Stimulated activated CD8-positive, alpha-beta memory T cell treated with anti-CD3 and anti-CD28 coated beads, Interleukin-12 subunit alpha, Interleukin-12 subunit beta, amount 100 ng/mL, for 1 hour (primary cell): ENCODE measurements around the gene ELAVL3.
A peak's percentile ranks its signal among the peaks of the same experiment; 100 is the strongest.
"Not testable (repeated sequence)": the region's sequence is repeated elsewhere in the genome, so short reads cannot be mapped to it uniquely, and the experiment has no call there.

ENCODE experiments used
- DNase-seq: peaks from one replicate; pipeline ENCODE4 v3.0.0-alpha.2; 2020; ENCODE audit warnings: low read depth

The ELAVL3 gene

GRCh38 chr19:11458912-11459311 is 21.9 kb downstream of the ELAVL3 start:
- not testable (repeated sequence) for DNase-seq

GRCh38 chr19:11458236-11458900 is 22.5 kb downstream of the ELAVL3 start:
- no peak for DNase-seq

GRCh38 chr19:11457831-11458230 is 23.0 kb downstream of the ELAVL3 start:
- DNase-seq: no peak

GRCh38 chr19:11457115-11457514 is 23.7 kb downstream of the ELAVL3 start:
- DNase-seq: no peak

DNA sequence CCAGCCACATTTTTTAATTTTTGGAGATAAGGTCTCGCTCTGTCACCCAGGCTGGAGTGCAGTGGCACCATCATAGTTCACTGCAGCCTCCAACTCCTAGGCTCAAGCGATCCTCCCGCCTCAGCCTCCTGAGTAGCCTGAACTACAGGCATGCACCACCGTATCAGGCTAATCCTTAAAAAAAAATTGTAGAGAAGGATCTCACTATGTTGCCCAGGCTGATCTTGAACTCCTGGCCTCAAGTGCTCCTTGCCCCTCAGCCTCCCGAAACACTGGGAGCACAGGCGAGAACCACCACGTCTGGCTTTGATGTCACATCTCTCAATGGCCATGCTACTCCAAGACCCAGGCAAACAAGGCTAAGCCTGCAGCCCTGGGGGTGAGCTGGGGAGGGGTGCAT is 24.2 kb downstream of the ELAVL3 start:
- no peak for DNase-seq

DNA sequence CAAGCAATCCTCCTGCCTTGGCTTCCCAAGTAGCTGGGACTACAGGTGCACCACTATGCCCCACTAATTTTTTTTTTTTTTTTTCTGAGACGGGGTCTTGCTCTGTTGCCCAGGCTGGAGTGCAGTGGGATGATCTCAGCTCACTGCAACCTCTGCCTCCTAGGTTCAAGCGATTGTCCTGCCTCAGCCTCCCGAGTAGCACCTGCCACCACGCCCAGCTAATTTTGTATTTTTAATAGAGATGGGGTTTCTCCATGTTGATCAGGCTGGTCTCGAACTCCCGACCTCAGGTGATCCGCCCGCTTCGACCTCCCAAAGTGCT is 25.7 kb downstream of the ELAVL3 start:
- DNase-seq: not testable (repeated sequence)

DNA sequence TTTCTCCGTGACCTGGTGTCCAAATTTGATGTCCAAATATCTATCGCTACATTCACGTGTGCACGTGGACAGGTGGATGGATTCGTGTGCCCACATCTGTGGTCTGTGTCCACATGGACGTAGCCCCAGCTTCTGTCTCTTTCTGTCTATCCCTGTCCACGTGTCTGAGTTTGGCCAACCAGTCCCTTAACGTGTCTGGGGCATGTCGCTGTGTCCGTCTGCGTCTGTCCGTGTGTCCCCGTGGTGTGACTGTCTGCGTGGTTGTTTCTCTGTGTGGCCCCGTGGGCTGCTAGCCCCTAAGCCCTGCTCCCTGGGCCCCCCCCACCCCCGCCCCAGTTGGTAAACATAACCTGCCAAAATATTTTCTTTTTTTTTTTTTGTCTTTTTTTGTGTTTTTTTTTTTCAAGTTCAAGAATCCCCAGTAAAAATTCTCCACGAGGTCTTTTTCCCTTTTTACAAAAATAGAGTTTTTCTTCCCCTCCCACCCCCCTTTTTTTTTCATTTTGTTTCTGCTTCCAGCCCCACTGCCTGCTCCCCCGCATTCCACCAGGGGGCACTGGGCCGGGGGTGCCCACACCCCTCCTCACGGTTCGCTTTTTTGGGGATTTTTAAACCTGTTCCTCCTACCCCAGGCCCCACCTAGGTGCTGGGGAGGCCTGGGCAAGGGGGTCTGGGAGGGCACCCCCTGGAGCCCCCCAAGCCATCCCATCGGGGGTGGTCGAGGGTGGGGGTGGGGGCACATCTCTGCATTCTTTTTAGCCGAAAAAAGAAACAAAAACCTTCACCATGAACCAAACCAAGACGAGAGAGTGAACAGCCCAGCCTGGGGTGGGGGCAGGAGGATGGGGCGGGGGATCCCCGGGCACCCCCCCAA is 27.1 kb downstream of the ELAVL3 start:
- no peak for DNase-seq

DNA sequence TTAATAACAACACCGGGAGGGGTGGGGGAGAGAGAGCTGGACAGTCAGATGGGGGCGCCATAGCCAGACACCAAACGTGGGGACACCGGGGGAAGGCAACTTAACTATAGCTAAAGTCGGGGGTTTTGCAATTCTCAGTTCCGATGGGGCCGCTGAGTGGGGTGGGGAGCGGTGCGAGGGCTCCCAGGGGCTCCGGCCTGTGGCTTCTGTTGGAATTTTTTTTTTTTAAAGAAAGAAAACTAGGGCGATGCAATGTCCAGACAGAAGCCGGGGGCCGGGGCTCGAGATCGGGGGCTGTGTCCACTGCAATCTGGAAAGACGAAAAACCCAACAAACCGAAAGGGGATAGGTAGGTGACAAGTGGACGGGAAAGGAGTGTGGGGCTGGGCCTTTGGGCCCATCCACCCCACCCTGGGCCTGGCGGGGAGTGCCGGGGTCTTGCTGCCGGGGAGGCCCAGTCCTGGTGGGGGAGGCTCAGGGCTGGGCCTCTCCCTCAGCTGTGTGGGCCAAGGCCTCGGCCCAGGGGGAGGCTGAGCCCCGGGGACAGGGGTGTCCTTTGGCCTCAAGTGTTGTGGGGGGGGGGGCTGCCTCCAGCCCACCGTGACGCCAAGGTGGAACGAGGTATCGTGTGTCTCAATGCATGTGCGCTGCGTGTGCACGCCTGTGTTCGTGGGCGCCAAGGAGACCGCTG is 28.1 kb downstream of the ELAVL3 start:
- no peak for DNase-seq

GRCh38 chr19:11451871-11452619 is 28.8 kb downstream of the ELAVL3 start:
- DNase-seq: no peak

DNA sequence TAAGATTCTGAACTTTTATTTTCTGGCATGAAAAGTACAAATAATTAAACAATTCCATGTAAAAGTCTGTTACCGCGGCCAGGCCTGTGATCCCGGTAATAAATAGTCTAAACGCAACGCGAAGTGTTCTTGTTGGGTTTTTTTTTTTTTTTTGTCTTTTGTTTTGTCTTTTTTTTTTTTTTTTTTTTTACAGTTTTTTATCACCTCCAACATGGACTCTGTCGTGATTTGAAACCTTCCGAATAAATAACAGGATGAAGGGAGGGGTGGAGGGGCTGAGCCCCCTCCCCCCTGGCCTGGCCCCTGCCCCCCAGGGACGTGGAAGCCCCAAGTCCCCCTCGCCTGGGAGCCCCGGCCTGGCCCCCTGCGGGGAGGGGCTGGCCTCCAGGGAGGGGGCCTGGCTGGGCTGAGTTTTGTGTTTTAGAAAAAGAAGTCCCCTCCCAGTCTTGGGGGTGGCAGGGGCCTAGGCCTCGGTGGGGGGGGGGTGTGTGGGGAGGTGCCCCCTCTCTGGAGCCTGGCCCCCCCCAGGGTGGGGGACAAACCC is 29.4 kb downstream of the ELAVL3 start:
- DNase-seq: no peak

- DNase-seq: no peak
These were observed 30.1 kb downstream of the ELAVL3 start for GRCh38 chr19:11450570-11451326.

DNA sequence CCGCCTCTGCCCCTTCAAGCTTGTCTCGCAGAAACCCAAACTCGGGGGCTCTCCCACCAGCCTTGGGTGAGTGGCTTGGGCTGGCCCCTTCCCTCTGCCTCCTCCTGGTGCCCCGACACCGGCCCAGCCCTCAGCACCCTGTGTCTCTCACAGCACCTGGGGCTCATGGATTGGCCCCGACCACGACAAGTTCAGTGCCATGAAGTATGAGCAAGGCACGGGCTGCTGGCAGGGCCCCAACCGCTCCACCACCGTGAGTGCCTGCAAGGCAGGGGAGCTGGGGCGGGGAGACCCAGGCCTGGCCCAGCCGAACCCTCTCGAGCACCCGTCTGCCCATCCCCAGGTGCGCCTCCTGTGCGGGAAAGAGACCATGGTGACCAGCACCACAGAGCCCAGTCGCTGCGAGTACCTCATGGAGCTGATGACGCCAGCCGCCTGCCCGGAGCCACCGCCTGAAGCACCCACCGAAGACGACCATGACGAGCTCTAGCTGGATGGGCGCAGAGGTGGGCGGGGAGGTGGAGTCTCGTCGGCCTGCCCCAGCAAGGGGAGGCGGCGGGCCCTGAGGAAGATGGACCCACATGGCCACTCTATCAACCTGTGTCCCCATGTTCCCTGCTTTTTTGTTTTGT is 31.8 kb downstream of the ELAVL3 start:
- DNase-seq: no peak

DNA sequence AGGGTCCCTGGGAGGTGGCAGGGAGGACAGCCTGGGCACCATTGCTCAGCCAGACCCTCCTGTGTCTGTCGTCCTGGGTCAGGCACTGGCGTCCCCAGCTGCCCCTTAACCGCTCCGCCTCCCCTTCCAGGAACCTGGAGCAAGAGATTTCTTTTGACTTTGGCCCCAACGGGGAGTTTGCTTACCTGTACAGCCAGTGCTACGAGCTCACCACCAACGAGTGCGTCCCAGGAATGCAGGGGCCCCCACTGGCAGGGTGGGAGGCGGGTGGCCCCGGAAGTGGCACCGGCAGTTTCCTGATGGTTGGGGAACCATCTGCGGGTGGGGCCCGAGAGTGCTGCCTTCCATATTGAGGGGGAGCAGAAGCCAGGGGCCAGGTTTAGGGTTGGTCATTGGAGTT is 32.4 kb downstream of the ELAVL3 start:
- no peak for DNase-seq

DNA sequence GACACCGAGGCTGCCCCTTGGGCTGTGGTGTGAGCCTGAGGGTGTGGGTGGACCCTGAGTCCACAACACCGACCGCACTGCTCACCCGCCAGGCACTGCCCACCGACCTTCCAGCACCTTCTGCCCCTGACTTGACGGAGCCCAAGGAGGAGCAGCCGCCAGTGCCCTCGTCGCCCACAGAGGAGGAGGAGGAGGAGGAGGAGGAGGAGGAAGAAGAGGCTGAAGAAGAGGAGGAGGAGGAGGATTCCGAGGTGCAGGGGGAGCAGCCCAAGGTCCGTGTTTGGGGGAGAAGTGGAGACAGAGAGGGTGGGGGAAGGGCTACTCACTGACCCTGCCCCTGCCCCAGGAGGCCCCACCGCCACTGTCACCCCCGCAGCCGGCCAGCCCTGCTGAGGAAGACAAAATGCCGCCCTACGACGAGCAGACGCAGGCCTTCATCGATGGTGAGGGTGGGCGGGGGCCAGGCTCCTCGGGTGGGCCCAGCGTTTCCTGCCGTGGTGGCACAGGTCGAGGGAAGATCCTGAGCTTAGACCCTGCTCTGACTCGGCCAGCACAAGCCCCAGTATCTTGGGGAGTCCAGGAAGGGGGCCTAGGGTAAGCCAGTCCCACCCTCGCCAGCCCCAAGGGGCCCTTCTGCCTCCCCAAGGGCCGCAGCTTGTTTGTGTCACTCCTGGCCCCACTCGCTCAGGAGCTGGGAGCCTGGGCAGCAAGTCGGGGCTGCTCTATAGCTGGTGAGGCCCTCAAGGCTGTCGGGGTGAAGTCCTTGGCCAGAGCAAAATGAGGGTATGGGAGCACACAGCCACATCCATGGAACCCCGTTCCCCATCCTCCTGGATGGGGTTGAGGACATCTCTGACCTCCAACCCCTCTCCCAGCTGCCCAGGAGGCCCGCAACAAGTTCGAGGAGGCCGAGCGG is 33.2 kb downstream of the ELAVL3 start:
- no peak for DNase-seq

DNA sequence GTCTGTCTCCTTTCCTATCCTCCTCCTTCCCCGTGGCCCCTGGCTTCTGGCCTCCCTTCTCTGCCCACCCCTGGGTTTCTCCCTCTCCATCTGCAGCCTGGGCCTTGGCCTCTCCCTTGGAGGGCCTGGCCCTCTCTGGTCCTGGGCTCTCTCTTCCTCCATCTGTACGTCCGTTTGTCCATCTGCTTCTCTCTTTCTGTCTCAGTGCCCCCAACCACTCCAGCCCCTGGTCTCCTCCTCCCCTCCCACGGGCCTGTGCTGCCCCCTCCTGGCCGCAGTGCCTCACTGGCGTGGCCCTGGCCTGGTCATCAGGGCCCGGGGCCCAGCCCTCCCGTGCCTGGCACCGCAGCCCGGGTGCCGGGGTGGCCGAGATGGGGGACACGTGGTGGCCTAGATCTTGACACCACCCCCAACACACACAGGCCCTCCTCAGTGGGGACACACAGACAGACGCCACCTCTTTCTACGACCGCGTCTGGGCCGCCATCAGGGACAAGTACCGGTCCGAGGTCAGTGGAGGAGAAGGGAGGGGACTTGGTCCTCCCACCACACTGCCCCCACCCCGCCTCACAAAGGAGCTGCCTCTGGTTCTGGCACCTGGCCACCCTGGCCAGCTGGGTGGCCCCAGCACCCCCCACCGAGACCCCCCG is 34.1 kb downstream of the ELAVL3 start:
- peak; percentile 23 for DNase-seq

- DNase-seq: no peak
These were observed 34.6 kb downstream of the ELAVL3 start for GRCh38 chr19:11446271-11446651.

- DNase-seq: no peak
These were observed 35.7 kb downstream of the ELAVL3 start for GRCh38 chr19:11445141-11445540.

DNA sequence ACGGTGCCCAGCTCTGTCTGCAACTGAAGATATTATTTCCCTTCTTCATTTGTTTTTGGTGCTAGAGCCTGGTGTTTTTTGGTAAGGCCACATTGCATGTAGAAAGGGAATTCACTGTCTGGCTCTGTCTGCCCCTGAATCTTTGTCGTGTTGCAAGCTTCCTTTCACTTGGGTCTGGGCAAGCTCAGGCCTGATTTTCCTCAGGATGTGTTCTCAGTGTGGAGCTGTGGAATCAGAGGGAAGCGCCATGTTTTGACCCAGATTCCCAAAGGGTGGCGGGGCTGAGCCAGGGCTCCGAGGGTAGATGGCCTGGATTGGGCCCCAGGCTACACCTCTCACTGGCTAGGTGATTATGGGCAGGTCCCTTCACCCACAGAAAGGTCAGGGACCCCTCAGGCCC is 36.8 kb downstream of the ELAVL3 start:
- DNase-seq: no peak

- DNase-seq: no peak
These were observed 42.9 kb downstream of the ELAVL3 start for GRCh38 chr19:11437955-11438354.
